Brain microvascular endothelial cell (primary cell): ENCODE results near the gene CKLF.
A peak's percentile ranks its signal among the peaks of the same experiment; 100 is the strongest.

Experiments
- DNase-seq: peaks from one replicate; pipeline ENCODE4 v3.0.0-alpha.2; 2020
- H3K27ac ChIP-seq: fragments of 250-450 bp; sonication (Bioruptor Pico); 2 replicates; pipeline ENCODE4 v1.5.1; 2020; ENCODE audit warnings: mild to moderate bottlenecking, moderate library complexity
- H3K27me3 ChIP-seq: fragments of 250-450 bp; sonication (Bioruptor Pico); replicated peaks from 2 replicates; pipeline ENCODE4 v1.5.1; 2020; ENCODE audit warnings: mild to moderate bottlenecking
- H3K36me3 ChIP-seq: fragments of 250-450 bp; sonication (Bioruptor Pico); replicated peaks from 2 replicates; pipeline ENCODE4 v1.5.1; 2020; ENCODE audit warnings: mild to moderate bottlenecking
- H3K4me3 ChIP-seq: 2 replicates; pipeline ENCODE4 v1.5.1; 2011; ENCODE audit warnings: low read depth, mild to moderate bottlenecking, control low read depth, low read length, moderate library complexity
- in situ Hi-C: cut with HindIII; loops from 2 replicates; pipeline ENCODE4 v1.10.0; 2017; ENCODE audit warnings: low sequenced_read_pairs, low pct_ligation_motif_present
- TF ChIP-seq, protein P1 (sequence below): IDR thresholded peaks from 2 replicates; pipeline ENCODE4 v1.5.1; 2011; ENCODE audit warnings: low read depth, mild to moderate bottlenecking, moderate library complexity, low read length, control low read depth, inconsistent platforms; ENCODE audit errors: missing control alignments

Gene CKLF

DNA sequence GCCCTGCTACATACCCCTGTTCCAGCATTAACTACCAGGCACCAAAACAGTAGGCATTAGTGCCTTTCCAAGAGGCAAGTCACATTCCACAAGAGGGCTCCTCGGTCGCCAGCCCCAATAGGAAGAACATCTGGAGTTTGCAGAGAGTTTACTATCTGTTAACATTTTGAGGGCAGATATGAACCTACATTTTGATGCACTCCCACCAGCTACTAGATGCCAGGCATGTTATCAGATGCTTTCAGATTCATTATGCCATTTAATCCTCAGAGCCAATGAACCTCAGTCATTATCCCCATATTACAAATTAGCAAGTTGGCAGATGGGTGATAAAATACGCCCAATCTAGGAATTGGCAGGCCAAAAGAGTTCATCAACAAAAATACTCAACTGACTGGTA, 22.7 kb downstream of the CKLF start:
- Histone ChIP-seq H3K36me3 (no peaks in the 10 kb centered on the region), H3K27ac (no peak overlapping the region), H3K27me3 (peaks cover 10% of the 10 kb centered on the region), H3K4me3 (no peak overlapping the region)
- in situ Hi-C loops = no loop called here
- no peak for DNase-seq
- TF ChIP-seq, protein P1, sequence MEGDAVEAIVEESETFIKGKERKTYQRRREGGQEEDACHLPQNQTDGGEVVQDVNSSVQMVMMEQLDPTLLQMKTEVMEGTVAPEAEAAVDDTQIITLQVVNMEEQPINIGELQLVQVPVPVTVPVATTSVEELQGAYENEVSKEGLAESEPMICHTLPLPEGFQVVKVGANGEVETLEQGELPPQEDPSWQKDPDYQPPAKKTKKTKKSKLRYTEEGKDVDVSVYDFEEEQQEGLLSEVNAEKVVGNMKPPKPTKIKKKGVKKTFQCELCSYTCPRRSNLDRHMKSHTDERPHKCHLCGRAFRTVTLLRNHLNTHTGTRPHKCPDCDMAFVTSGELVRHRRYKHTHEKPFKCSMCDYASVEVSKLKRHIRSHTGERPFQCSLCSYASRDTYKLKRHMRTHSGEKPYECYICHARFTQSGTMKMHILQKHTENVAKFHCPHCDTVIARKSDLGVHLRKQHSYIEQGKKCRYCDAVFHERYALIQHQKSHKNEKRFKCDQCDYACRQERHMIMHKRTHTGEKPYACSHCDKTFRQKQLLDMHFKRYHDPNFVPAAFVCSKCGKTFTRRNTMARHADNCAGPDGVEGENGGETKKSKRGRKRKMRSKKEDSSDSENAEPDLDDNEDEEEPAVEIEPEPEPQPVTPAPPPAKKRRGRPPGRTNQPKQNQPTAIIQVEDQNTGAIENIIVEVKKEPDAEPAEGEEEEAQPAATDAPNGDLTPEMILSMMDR = no peak

DNA sequence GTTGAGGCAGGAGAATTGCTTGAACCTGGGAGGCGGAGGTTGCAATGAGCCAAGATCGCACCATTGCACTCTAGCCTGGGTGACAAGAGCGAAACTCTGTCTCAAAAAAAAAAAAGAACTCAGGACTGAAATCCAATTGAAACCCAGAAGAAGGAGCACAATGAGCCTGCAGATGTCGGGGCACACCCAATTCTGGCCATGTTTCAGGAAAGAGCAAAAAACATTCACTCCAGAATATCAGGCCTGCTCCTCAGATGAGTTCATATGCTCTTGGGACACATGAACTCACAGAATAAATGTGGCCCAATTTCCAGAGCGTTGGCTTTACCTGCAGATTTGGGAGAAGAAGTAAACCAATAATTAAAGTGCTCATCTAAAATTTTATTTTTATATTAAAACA, 23.9 kb downstream of the CKLF start:
- Histone ChIP-seq H3K36me3 (no peaks in the 10 kb centered on the region), H3K27me3 (peaks cover 10% of the 10 kb centered on the region), H3K27ac (no peak overlapping the region), H3K4me3 (no peak overlapping the region)
- TF ChIP-seq, protein P1 = no peak
- no peak for DNase-seq
- in situ Hi-C loops = no loop called here

DNA sequence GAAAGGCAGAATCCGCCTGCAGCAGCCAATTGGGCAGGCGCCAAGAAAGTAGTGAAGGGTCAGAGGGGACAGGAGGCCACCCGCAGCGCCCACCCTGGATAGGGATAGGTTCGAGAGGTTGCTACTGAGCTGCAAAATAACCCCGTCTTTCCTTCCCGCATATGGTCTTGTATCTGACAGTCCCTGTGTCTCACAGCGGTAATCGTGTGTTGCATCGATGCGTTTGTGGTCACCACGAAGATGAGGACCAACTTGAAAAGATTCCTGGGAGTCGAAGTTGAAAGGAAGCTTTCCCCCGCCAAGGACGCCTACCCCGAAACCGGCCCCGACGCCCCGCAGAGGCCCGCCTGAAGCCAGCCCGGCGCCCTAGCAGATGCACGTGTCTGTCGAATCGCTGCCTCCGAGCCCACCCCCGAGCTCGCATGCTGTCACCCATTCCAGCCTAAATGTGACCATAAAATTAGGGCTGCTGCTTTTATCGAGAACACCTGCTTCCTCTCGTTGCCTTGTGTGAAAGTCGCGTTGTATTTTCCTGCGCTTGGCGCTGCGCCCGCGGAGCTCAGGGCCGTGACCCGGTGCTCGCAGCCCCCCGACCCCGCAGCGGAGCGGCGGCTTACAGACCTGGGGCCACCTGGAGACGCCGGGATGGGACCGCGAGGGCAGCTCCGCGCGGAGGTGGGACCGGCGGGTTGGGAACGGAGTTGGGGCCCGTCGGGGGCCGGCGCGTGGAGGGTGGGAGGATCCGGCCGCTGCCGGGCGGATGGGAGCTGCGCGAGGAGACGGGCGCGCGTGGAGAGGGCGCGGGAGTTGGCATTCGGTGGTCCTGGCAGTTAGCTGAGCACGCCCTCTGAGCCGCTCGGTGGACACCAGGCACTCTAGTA, 26.5 kb downstream of the CKLF start, which contains the start of gene CMTM2:
CMTM2 (plus strand) TSS at position 813 of the 881 bp plus-strand sequence. CDS start 145 bp downstream, outside the sequence.
- no peak for DNase-seq
- H3K4me3 ChIP-seq = peak within 1 kb of the TSS; percentile 34
- no peak within 1 kb of the TSS for H3K27ac ChIP-seq
- in situ Hi-C loops = no loop called here
- peaks cover 10% of the 10 kb centered on the region for H3K27me3 ChIP-seq
- no peaks in the 10 kb centered on the region for H3K36me3 ChIP-seq
- TF ChIP-seq, protein P1 = no peak

DNA sequence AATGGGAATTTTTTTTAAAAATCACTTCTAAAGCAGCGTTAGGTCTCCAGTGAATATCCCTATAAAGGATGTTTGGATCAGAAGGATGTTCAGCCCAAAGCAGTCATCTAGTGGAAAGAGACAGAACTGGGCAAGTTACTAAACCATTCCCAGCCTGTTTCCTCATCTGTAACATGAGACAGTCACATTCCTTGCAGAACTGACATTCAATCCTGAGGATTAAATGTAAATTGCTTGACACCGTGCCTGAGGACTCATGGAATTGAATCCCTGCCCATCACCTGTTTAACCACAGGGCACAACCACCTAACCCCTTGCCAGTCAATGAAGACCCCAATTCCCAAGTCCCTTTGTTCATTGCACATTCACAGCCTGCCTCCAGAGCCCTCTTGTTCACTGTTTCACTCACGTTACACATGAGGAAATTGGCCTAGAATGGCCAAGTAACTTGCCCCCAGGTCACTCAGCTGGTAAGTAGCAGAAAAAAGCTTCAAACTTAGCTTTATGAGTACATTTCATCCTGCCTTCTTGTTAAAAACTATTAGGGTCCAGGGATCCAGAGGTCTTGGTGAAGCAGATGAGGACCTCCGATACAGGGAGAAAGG, 28.3 kb downstream of the CKLF start:
- H3K4me3 ChIP-seq = no peak overlapping the region
- DNase-seq = peak; percentile 60
- in situ Hi-C loops = no loop called here
- TF ChIP-seq, protein P1 = peak; percentile 29
- H3K36me3 ChIP-seq = no peaks in the 10 kb centered on the region
- H3K27me3 ChIP-seq = peaks cover 10% of the 10 kb centered on the region
- no peak overlapping the region for H3K27ac ChIP-seq

DNA sequence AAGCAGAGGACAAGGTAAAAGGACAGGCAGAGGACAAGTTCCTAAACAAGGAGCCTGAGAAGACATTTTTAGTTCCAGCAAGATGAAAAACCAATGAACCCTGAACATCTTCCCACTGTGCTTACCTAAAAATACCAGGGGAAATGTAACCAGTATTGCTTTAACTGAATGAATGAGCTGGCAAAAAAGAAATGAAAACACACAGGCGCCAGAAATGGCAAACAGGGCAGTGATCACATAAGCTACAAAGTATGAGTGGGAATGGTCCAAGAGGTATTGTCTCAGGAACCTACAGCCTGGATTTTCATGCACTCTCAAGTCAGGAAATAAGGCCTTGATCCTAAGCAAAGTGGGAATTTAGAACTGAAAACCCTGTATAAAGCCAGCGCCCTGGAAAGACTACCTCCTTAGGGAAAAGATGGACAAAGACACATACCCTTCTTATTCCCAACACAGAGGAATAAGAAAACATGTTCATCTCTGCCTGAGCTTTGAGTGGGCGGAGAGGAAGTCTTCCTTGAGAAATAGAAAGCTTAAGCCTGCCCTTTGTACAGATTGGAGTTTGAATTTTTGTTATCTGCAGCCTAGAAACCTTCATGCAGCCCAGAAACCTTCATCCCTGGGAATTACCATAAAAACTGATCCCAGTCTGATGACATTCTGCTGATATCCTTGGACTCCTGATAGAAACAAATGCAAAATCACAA, 29.0 kb downstream of the CKLF start:
- H3K4me3 ChIP-seq = no peak overlapping the region
- peaks cover 10% of the 10 kb centered on the region for H3K27me3 ChIP-seq
- H3K27ac ChIP-seq = no peak overlapping the region
- TF ChIP-seq, protein P1 = no peak
- peak; percentile 33 for DNase-seq
- H3K36me3 ChIP-seq = no peaks in the 10 kb centered on the region
- in situ Hi-C loops = no loop called here
